ENCODE results near the gene TBX18. TPM values are rescaled to one million over a fixed set of nuclear protein-coding genes. Genes with fewer than 3 reads are reported as not detected.

The TBX18 gene
- total and polyA plus RNA-seq, 10 of the 15 experiments (the other 5 are each of a cell fraction or from before 2014, with no cell fraction given), result 0.03 to 6.1 (median 0.17) TPM; not detected in 6

- Histone ChIP-seq H2AFZ (ENCODE audit: control insufficient read depth, low read depth, low read length) (no peak overlapping the region), H3K79me2 (ENCODE audit: control insufficient read depth, insufficient read depth, low read length) (no peaks in the 10 kb centered on the region), H3K27me3 (replicated peaks in 1 of 2; ENCODE audit: control insufficient read depth in 2 of 2, insufficient read depth in 2 of 2, low read length in 1 of 2) (no peaks in the 10 kb centered on the region), H3K4me2 (ENCODE audit: control insufficient read depth, insufficient read depth) (no peak overlapping the region), H3K9me3 (replicated peaks; ENCODE audit: control insufficient read depth, insufficient read depth, low read length) (no peaks in the 10 kb centered on the region), H3K27ac (ENCODE audit: control insufficient read depth, insufficient read depth) (no peak overlapping the region), H3K4me1 (ENCODE audit: control insufficient read depth, insufficient read depth, low read length) (no peaks in the 10 kb centered on the region), H3K4me3 (no peak overlapping the region), H3K9ac (ENCODE audit: control insufficient read depth, insufficient read depth, low read length) (no peak overlapping the region), H3K36me3 (ENCODE audit: control insufficient read depth in 2 of 2, insufficient read depth in 2 of 2, low read length in 1 of 2) (no peaks in the 10 kb centered on the region), H4K20me1 (ENCODE audit: control insufficient read depth, insufficient read depth) (no peaks in the 10 kb centered on the region)
- intact Hi-C loops (cut with micrococcal nuclease; ENCODE audit: unreplicated experiment) (no loop called here), in situ Hi-C loops (cut with MboI) (no loop called here)
- no peak for DNase-seq (ENCODE audit: low read depth, low spot score)
- no peak for ATAC-seq
- SMC1A ChIA-PET (ENCODE audit: uncharacterized antibody, unreplicated experiment), result interaction anchor here (1.4 kb wide), 1 partner anchor 12 kb away, joined by 4 read pairs; no protein-coding TSS in a partner anchor
- CTCF ChIA-PET, result no interaction called here
- RAD21 ChIA-PET (ENCODE audit: unreplicated experiment), result no interaction called here
- WGBS (ENCODE audit: insufficient coverage, insufficient replicate concordance, low lambda C conversion rate, missing lambda C conversion rate), result 32% methylated on average over 3 of the region's 3 CpGs
- FAIRE-seq, result no peak
- TF ChIP-seq HDGF (IDR thresholded peaks at IDR 0.05) (no peak), KLF5 (IDR thresholded peaks at IDR 0.05; ENCODE audit: partially characterized antibody) (no peak), BCL11A (IDR thresholded peaks at IDR 0.05; ENCODE audit: low read depth, low read length) (no peak), RAD51 (IDR thresholded peaks at IDR 0.05) (no peak), CHD1 (IDR thresholded peaks at IDR 0.05; ENCODE audit: low read depth, low read length) (no peak), IRF5 (IDR thresholded peaks at IDR 0.05; ENCODE audit: borderline replicate concordance) (no peak), SREBF2 (IDR thresholded peaks at IDR 0.05; ENCODE audit: low read length) (no peak)
- BruUV-seq (replicated peaks), result no TSS peak
- POLR2A ChIA-PET, result no interaction called here
Measured at GRCh38 chr6:84653027-84653551, 111.3 kb downstream of the TBX18 start.

Data from GM12878 (cell line).